ENCODE results near the gene SBNO1.
"Not testable (repeated sequence)": the region's sequence is repeated elsewhere in the genome, so short reads cannot be mapped to it uniquely, and the experiment has no call there.

The SBNO1 gene

GRCh38 chr12:123364532-123365024, at the start of gene SBNO1:
Gene SBNO1, minus strand, starts transcription at chr12:123364847. Its CDS starts 14,406 bp downstream, at chr12:123350441.
- Histone ChIP-seq H3F3A (ENCODE audit: insufficient read depth, low read length) (peaks cover 8% of the 10 kb centered on the region), H2AFZ (ENCODE audit: low read length) (peak within 1 kb of the TSS; percentile 45), H3K4me1 (ENCODE audit: low read length) (no peaks in the 10 kb centered on the region), H3K9me2 (replicated peaks; ENCODE audit: insufficient read depth, low read length) (no peaks in the 10 kb centered on the region), H4K20me1 (ENCODE audit: insufficient read depth, low read length) (no peaks in the 10 kb centered on the region), H3K27ac (ENCODE audit: low read length) (peak within 1 kb of the TSS; percentile 95), H3K36me3 (replicated peaks; ENCODE audit: insufficient read depth, low read length) (no peaks in the 10 kb centered on the region), H3K27me3 (replicated peaks; ENCODE audit: insufficient read depth, low read length) (no peaks in the 10 kb centered on the region), H3K9me3 (replicated peaks; ENCODE audit: insufficient read depth, low read length) (no peaks in the 10 kb centered on the region), H3K4me2 (ENCODE audit: low read depth, low read length) (peak within 1 kb of the TSS; percentile 83), H3K4me3 (ENCODE audit: low read length) (peak within 1 kb of the TSS; percentile 76), H3K79me2 (ENCODE audit: low read length) (peaks cover 49% of the 10 kb centered on the region), H3K9ac (ENCODE audit: low read length) (peak within 1 kb of the TSS; percentile 80)
- DNase-seq = peak; percentile 74
- TF ChIP-seq EZH2phosphoT487 (IDR thresholded peaks at IDR 0.05; ENCODE audit: low read length) (no peak), EZH2 (optimal IDR thresholded peaks at IDR 0.05; ENCODE audit: low read depth, low read length) (no peak)
- TF ChIP-seq, protein P1, sequence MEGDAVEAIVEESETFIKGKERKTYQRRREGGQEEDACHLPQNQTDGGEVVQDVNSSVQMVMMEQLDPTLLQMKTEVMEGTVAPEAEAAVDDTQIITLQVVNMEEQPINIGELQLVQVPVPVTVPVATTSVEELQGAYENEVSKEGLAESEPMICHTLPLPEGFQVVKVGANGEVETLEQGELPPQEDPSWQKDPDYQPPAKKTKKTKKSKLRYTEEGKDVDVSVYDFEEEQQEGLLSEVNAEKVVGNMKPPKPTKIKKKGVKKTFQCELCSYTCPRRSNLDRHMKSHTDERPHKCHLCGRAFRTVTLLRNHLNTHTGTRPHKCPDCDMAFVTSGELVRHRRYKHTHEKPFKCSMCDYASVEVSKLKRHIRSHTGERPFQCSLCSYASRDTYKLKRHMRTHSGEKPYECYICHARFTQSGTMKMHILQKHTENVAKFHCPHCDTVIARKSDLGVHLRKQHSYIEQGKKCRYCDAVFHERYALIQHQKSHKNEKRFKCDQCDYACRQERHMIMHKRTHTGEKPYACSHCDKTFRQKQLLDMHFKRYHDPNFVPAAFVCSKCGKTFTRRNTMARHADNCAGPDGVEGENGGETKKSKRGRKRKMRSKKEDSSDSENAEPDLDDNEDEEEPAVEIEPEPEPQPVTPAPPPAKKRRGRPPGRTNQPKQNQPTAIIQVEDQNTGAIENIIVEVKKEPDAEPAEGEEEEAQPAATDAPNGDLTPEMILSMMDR (IDR thresholded peaks at IDR 0.05; ENCODE audit: low read length) = no peak

DNA sequence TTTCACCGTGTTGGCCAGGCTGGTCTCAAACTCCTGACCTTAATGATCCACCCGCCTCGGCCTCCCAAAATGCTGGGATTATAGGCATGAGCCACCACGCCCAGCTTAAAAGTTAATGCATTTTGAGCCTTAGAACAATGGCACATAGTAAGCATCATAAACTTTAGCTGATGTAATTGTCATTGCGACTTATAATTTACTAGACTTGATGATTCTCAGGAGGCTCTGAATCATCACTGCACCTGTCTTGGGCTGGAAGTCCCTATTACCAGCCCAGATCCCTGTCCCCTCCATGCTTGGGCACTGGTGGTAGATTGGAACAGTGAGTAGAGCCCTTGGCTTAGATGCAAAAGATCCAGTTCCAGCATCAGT, 45.4 kb upstream of the SBNO1 start:
- Histone ChIP-seq H3K9me2 (replicated peaks; ENCODE audit: insufficient read depth, low read length) (no peaks in the 10 kb centered on the region), H3K36me3 (replicated peaks; ENCODE audit: insufficient read depth, low read length) (no peaks in the 10 kb centered on the region), H3K9me3 (replicated peaks; ENCODE audit: insufficient read depth, low read length) (no peaks in the 10 kb centered on the region), H3F3A (ENCODE audit: insufficient read depth, low read length) (no peaks in the 10 kb centered on the region), H3K4me1 (ENCODE audit: low read length) (no peaks in the 10 kb centered on the region), H3K27me3 (replicated peaks; ENCODE audit: insufficient read depth, low read length) (no peaks in the 10 kb centered on the region), H3K27ac (ENCODE audit: low read length) (no peak overlapping the region), H3K79me2 (ENCODE audit: low read length) (no peaks in the 10 kb centered on the region), H2AFZ (ENCODE audit: low read length) (no peak overlapping the region), H4K20me1 (ENCODE audit: insufficient read depth, low read length) (no peaks in the 10 kb centered on the region), H3K4me3 (ENCODE audit: low read length) (no peak overlapping the region), H3K4me2 (ENCODE audit: low read depth, low read length) (no peak overlapping the region), H3K9ac (ENCODE audit: low read length) (no peak overlapping the region)
- no peak for TF ChIP-seq EZH2phosphoT487 (IDR thresholded peaks at IDR 0.05; ENCODE audit: low read length)
- TF ChIP-seq, protein P1 (IDR thresholded peaks at IDR 0.05; ENCODE audit: low read length) = no peak
- TF ChIP-seq EZH2 (optimal IDR thresholded peaks at IDR 0.05; ENCODE audit: low read depth, low read length) = no peak
- no peak for DNase-seq

GRCh38 chr12:123409284-123410040, 44.8 kb upstream of the SBNO1 start:
- not testable (repeated sequence) for H3K9ac ChIP-seq (ENCODE audit: low read length); H3K27me3 ChIP-seq (replicated peaks; ENCODE audit: insufficient read depth, low read length); H3K36me3 ChIP-seq (replicated peaks; ENCODE audit: insufficient read depth, low read length); H3K27ac ChIP-seq (ENCODE audit: low read length); H3K4me2 ChIP-seq (ENCODE audit: low read depth, low read length); H3K4me3 ChIP-seq (ENCODE audit: low read length); H4K20me1 ChIP-seq (ENCODE audit: insufficient read depth, low read length); H3K9me2 ChIP-seq (replicated peaks; ENCODE audit: insufficient read depth, low read length); H3K79me2 ChIP-seq (ENCODE audit: low read length); H3F3A ChIP-seq (ENCODE audit: insufficient read depth, low read length); H3K4me1 ChIP-seq (ENCODE audit: low read length); H3K9me3 ChIP-seq (replicated peaks; ENCODE audit: insufficient read depth, low read length); DNase-seq; H2AFZ ChIP-seq (ENCODE audit: low read length)

DNA sequence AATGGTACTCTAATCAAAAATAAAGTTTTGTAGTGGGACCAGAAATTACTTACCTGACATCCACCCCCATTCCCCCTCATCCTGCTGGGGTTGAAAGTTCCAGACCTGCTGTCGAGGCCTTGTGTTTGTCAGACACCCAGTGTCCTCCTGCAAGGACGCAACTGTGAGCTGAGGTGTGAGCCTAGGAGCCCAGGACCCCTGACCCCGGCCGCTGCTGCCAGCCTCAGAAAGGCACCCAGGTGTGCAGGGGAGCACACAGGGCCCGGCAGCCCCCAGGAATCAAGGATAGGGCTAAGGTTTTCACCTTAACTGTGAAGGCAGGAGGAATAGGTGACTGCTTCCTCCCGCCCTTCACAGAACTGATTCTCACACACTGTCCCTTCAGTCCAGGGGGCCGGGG, 44.0 kb upstream of the SBNO1 start:
- not testable (repeated sequence) for H3K9me3 ChIP-seq (replicated peaks; ENCODE audit: insufficient read depth, low read length); DNase-seq; H3K4me1 ChIP-seq (ENCODE audit: low read length); H3F3A ChIP-seq (ENCODE audit: insufficient read depth, low read length); H3K27me3 ChIP-seq (replicated peaks; ENCODE audit: insufficient read depth, low read length); H3K4me3 ChIP-seq (ENCODE audit: low read length); H3K4me2 ChIP-seq (ENCODE audit: low read depth, low read length); H4K20me1 ChIP-seq (ENCODE audit: insufficient read depth, low read length); H3K9ac ChIP-seq (ENCODE audit: low read length); H3K27ac ChIP-seq (ENCODE audit: low read length); H3K79me2 ChIP-seq (ENCODE audit: low read length); H2AFZ ChIP-seq (ENCODE audit: low read length); H3K36me3 ChIP-seq (replicated peaks; ENCODE audit: insufficient read depth, low read length); H3K9me2 ChIP-seq (replicated peaks; ENCODE audit: insufficient read depth, low read length)

DNA sequence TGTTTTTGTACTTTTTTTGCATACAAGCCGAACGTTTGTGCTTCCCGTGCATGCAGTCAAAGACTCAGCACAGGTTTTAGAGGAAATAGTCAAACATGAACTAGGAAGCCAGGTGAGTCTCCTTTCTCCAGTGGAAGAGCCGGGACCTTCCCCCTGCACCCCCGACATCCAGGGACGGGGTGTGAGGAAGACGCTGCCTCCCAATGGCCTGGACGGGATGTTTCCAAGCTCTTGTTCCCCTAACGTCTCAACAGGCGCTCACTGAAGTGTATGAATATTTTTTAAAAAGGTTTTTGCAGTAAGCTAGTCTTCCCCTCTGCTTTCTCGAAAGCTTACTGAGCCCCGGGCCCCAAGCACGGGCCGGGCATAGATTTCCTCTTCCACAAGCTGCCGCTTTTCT, 43.3 kb upstream of the SBNO1 start:
- H3K9me3 ChIP-seq (replicated peaks; ENCODE audit: insufficient read depth, low read length); H3K4me2 ChIP-seq (ENCODE audit: low read depth, low read length); H3K4me3 ChIP-seq (ENCODE audit: low read length); H3K4me1 ChIP-seq (ENCODE audit: low read length); H3K36me3 ChIP-seq (replicated peaks; ENCODE audit: insufficient read depth, low read length); DNase-seq; H3K9me2 ChIP-seq (replicated peaks; ENCODE audit: insufficient read depth, low read length); H4K20me1 ChIP-seq (ENCODE audit: insufficient read depth, low read length); H3K27me3 ChIP-seq (replicated peaks; ENCODE audit: insufficient read depth, low read length); H2AFZ ChIP-seq (ENCODE audit: low read length); H3K9ac ChIP-seq (ENCODE audit: low read length); H3K27ac ChIP-seq (ENCODE audit: low read length); H3K79me2 ChIP-seq (ENCODE audit: low read length); H3F3A ChIP-seq (ENCODE audit: insufficient read depth, low read length): not testable (repeated sequence)

DNA sequence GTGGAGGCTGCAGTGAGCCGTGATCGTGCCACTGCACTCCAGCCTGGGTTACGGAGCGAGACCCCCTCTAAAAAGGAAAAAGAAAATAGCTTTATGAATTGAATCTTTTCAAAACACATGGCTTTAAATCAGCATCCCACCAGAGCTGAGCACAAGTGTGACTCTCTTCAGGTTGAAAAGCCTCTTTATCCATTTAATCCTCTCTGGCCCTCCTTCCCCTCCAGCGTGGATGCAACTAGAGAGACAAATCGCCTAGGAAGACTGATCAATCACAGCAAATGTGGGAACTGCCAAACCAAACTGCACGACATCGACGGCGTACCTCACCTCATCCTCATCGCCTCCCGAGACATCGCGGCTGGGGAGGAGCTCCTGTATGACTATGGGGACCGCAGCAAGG, 42.6 kb upstream of the SBNO1 start:
- not testable (repeated sequence) for H3K9ac ChIP-seq (ENCODE audit: low read length); H2AFZ ChIP-seq (ENCODE audit: low read length); H3K4me2 ChIP-seq (ENCODE audit: low read depth, low read length); H3K27ac ChIP-seq (ENCODE audit: low read length); H4K20me1 ChIP-seq (ENCODE audit: insufficient read depth, low read length); H3K36me3 ChIP-seq (replicated peaks; ENCODE audit: insufficient read depth, low read length); H3K4me3 ChIP-seq (ENCODE audit: low read length); H3K79me2 ChIP-seq (ENCODE audit: low read length); DNase-seq; H3K9me2 ChIP-seq (replicated peaks; ENCODE audit: insufficient read depth, low read length); H3K27me3 ChIP-seq (replicated peaks; ENCODE audit: insufficient read depth, low read length); H3K9me3 ChIP-seq (replicated peaks; ENCODE audit: insufficient read depth, low read length); H3K4me1 ChIP-seq (ENCODE audit: low read length); H3F3A ChIP-seq (ENCODE audit: insufficient read depth, low read length)
